ENCODE data around the gene PABPC3. TPM values are rescaled to one million over a fixed set of nuclear protein-coding genes. Genes with fewer than 3 reads are reported as not detected.

Gene PABPC3
- total and polyA plus RNA-seq, 2 donors (not counting 3 experiments of a cell fraction or from before 2014, with no cell fraction given) = 0.07 to 0.31 TPM

GRCh38 chr13:25118378-25118905 lies 22.5 kb downstream of the PABPC3 start:
- no peaks in the 10 kb centered on the region for H3K36me3 ChIP-seq (ENCODE audit: control insufficient read depth in 2 of 2, extremely low read depth in 1 of 2, insufficient read depth in 2 of 2, low read length in 2 of 2)
- BruUV-seq (replicated peaks) = no TSS peak
- dilution Hi-C loops (cut with MboI; ENCODE audit: extremely low pct_ligation_motif_present, low sequenced_read_pairs) = no loop called here
- no peak overlapping the region for H3K4me2 ChIP-seq (ENCODE audit: insufficient read depth, low read length)
- no peak for FAIRE-seq
- no peak overlapping the region for H3K4me3 ChIP-seq (replicated peaks in 1 of 3; ENCODE audit: insufficient read depth in 1 of 3, low read depth in 1 of 3, low read length in 3 of 3)
- TF ChIP-seq GATA2 (IDR thresholded peaks at IDR 0.05; ENCODE audit: insufficient read depth, insufficient read length, low read depth, low read length) (no peak), POLR2A (IDR thresholded peaks at IDR 0.05; ENCODE audit: low read depth, low read length) (no peak), MYC (IDR thresholded peaks at IDR 0.05; ENCODE audit: low read depth, low read length) (no peak), POLR2AphosphoS5 (IDR thresholded peaks at IDR 0.05; ENCODE audit: insufficient read depth, low read depth, low read length) (no peak), JUN (IDR thresholded peaks at IDR 0.05; ENCODE audit: borderline replicate concordance, insufficient read depth, insufficient read length, low read depth) (no peak), FOS (IDR thresholded peaks at IDR 0.05; ENCODE audit: borderline replicate concordance, insufficient read depth, low read length) (no peak), EZH2 (IDR thresholded peaks at IDR 0.05; ENCODE audit: borderline replicate concordance, low read depth, low read length, severe bottlenecking) (no peak), MAX (IDR thresholded peaks at IDR 0.05; ENCODE audit: insufficient read depth, insufficient read length) (no peak)
- TF ChIP-seq, protein P1, sequence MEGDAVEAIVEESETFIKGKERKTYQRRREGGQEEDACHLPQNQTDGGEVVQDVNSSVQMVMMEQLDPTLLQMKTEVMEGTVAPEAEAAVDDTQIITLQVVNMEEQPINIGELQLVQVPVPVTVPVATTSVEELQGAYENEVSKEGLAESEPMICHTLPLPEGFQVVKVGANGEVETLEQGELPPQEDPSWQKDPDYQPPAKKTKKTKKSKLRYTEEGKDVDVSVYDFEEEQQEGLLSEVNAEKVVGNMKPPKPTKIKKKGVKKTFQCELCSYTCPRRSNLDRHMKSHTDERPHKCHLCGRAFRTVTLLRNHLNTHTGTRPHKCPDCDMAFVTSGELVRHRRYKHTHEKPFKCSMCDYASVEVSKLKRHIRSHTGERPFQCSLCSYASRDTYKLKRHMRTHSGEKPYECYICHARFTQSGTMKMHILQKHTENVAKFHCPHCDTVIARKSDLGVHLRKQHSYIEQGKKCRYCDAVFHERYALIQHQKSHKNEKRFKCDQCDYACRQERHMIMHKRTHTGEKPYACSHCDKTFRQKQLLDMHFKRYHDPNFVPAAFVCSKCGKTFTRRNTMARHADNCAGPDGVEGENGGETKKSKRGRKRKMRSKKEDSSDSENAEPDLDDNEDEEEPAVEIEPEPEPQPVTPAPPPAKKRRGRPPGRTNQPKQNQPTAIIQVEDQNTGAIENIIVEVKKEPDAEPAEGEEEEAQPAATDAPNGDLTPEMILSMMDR (IDR thresholded peaks at IDR 0.05; ENCODE audit: extremely low read depth in 1 of 2, insufficient read depth in 1 of 2, low read depth in 1 of 2, low read length in 2 of 2) = no peak
- H3K9me1 ChIP-seq (replicated peaks; ENCODE audit: control insufficient read depth, extremely low read depth, insufficient read depth, low read length) = no peaks in the 10 kb centered on the region
- DNase-seq (ENCODE audit: low read depth, low spot score) = no peak
- no peaks in the 10 kb centered on the region for H4K20me1 ChIP-seq (replicated peaks; ENCODE audit: control insufficient read depth, extremely low read depth, insufficient read depth, low read length)
- intact Hi-C loops (cut with micrococcal nuclease) = no loop called here
- H3K4me1 ChIP-seq (ENCODE audit: control insufficient read depth, extremely low read depth, insufficient read depth, low read length) = no peaks in the 10 kb centered on the region
- ChIA-PET CTCF (no interaction called here), POLR2A (no interaction called here)
- H3K27ac ChIP-seq (ENCODE audit: insufficient read depth, low read depth, low read length) = no peak overlapping the region
- no peak overlapping the region for H3K9ac ChIP-seq (replicated peaks; ENCODE audit: extremely low read depth, insufficient read depth, low read length)
- H3K27me3 ChIP-seq (ENCODE audit: control insufficient read depth in 2 of 2, insufficient read depth in 2 of 2, low read length in 2 of 2) = peaks cover 1 to 2% of the 10 kb centered on the region in 2 experiments
- H2AFZ ChIP-seq (ENCODE audit: low read depth, low read length) = no peak overlapping the region
- no peaks in the 10 kb centered on the region for H3K9me3 ChIP-seq (replicated peaks; ENCODE audit: control insufficient read depth, insufficient read depth, low read length)
- no peaks in the 10 kb centered on the region for H3K79me2 ChIP-seq (ENCODE audit: control insufficient read depth, insufficient read depth, low read length)

Data from endothelial cell of umbilical vein (primary cell).